GM23338 (cell line): ENCODE data around the gene BSND.

Source experiments
- POLR2AphosphoS5 ChIP-seq: IDR thresholded peaks from 2 replicates; pipeline ENCODE4 v1.6.1; 2016; ENCODE audit warnings: antibody characterized with exemption, low read depth
- STAT1 ChIP-seq: IDR thresholded peaks from one replicate; pipeline ENCODE4 v1.6.1; 2016; ENCODE audit warnings: antibody characterized with exemption; ENCODE audit not compliant: unreplicated experiment
- TF ChIP-seq, protein P1 (sequence below), 2 experiments: fragments of 200-600 bp in 1 of 2; sonication (generic) in 1 of 2; conservative IDR thresholded peaks; 2 replicates each; pipeline versions ENCODE4 v1.5.1 to v1.6.1; 2016 to 2017; ENCODE audit warnings: antibody characterized with exemption in 2 of 2, low read depth in 2 of 2, mild to moderate bottlenecking in 2 of 2, moderate library complexity in 1 of 2

DNA sequence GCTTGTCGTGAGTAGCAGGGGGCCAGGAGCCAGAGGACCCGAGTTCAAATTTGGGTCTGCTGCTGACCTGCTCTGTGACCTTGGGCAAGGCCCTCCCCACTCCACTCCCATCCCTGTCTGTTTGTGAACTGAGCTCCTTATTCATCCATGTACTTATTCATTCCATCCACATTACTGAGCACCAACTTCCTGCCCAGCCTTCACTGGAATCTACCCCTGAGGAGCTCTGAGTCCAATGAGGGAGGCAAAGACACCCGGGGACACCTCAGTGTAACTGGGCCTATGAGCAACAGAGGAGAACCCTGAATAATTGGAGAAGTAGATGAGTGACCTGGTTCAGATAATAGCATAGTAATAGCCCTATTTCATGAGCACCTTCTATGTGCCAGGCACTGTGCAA is 8.9 kb downstream of the BSND start:
- TF ChIP-seq POLR2AphosphoS5, result no peak
- no peak for TF ChIP-seq STAT1
- TF ChIP-seq, protein P1, sequence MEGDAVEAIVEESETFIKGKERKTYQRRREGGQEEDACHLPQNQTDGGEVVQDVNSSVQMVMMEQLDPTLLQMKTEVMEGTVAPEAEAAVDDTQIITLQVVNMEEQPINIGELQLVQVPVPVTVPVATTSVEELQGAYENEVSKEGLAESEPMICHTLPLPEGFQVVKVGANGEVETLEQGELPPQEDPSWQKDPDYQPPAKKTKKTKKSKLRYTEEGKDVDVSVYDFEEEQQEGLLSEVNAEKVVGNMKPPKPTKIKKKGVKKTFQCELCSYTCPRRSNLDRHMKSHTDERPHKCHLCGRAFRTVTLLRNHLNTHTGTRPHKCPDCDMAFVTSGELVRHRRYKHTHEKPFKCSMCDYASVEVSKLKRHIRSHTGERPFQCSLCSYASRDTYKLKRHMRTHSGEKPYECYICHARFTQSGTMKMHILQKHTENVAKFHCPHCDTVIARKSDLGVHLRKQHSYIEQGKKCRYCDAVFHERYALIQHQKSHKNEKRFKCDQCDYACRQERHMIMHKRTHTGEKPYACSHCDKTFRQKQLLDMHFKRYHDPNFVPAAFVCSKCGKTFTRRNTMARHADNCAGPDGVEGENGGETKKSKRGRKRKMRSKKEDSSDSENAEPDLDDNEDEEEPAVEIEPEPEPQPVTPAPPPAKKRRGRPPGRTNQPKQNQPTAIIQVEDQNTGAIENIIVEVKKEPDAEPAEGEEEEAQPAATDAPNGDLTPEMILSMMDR (conservative IDR thresholded peaks at IDR 0.05; ENCODE audit: low read depth in 2 of 2), result no peak
